HG02973 (cell line): ENCODE results near the gene TMEM59L.

Experiments
- ATAC-seq: cut with Tn5 transposase; IDR thresholded peaks from one replicate; pipeline ENCODE4 v1.9.1; 2021; ENCODE audit warnings: moderate library complexity; ENCODE audit not compliant: unreplicated experiment

The TMEM59L gene

GRCh38 chr19:18608102-18608804 is 4.4 kb upstream of the TMEM59L start:
- no peak for ATAC-seq

- no peak for ATAC-seq
Observed at GRCh38 chr19:18608805-18609716, 3.6 kb upstream of the TMEM59L start.

- no peak for ATAC-seq
Observed at GRCh38 chr19:18609717-18610051, 3.0 kb upstream of the TMEM59L start.

- ATAC-seq = no peak
Observed at GRCh38 chr19:18610245-18610555, 2.5 kb upstream of the TMEM59L start.

GRCh38 chr19:18610556-18611326 is 1.9 kb upstream of the TMEM59L start:
- ATAC-seq = no peak

GRCh38 chr19:18611327-18612050 is 1.2 kb upstream of the TMEM59L start:
- no peak for ATAC-seq

GRCh38 chr19:18612051-18612771 is 459 bp upstream of the TMEM59L start:
- no peak for ATAC-seq

- no peak for ATAC-seq
Observed at GRCh38 chr19:18613589-18614234, 1.0 kb downstream of the TMEM59L start.

- no peak for ATAC-seq
Observed at GRCh38 chr19:18616023-18616422, 3.4 kb downstream of the TMEM59L start.

GRCh38 chr19:18617562-18617961 is 4.9 kb downstream of the TMEM59L start:
- no peak for ATAC-seq

GRCh38 chr19:18618236-18618635 is 5.6 kb downstream of the TMEM59L start:
- no peak for ATAC-seq

GRCh38 chr19:18620311-18620710 is 7.6 kb downstream of the TMEM59L start:
- no peak for ATAC-seq

GRCh38 chr19:18620902-18621301 is 8.2 kb downstream of the TMEM59L start:
- no peak for ATAC-seq

GRCh38 chr19:18626906-18627305 is 14.2 kb downstream of the TMEM59L start:
- ATAC-seq = no peak

GRCh38 chr19:18629166-18630088 is 16.8 kb downstream of the TMEM59L start:
- no peak for ATAC-seq

- no peak for ATAC-seq
Observed at GRCh38 chr19:18633321-18633720, 20.7 kb downstream of the TMEM59L start.

- no peak for ATAC-seq
Observed at GRCh38 chr19:18634612-18635297, 22.1 kb downstream of the TMEM59L start.

GRCh38 chr19:18635831-18636182 is 23.1 kb downstream of the TMEM59L start:
- ATAC-seq = no peak
